GM19395 (cell line): ENCODE results near the gene PIEZO2.

Source experiments
- ATAC-seq: cut with Tn5 transposase; IDR thresholded peaks from one replicate; pipeline ENCODE4 v1.9.1; 2021; ENCODE audit warnings: mild to moderate bottlenecking, moderate library complexity; ENCODE audit not compliant: unreplicated experiment

PIEZO2 gene

GRCh38 chr18:10755855-10756254 lies 393.5 kb downstream of the PIEZO2 start:
- no peak for ATAC-seq

GRCh38 chr18:10754128-10754527 lies 395.2 kb downstream of the PIEZO2 start:
- ATAC-seq: no peak

GRCh38 chr18:10752382-10752781 lies 397.0 kb downstream of the PIEZO2 start:
- ATAC-seq: no peak

- ATAC-seq: no peak
Observed at GRCh38 chr18:10751653-10752052, 397.7 kb downstream of the PIEZO2 start.

GRCh38 chr18:10750191-10751035 lies 399.0 kb downstream of the PIEZO2 start:
- no peak for ATAC-seq

- no peak for ATAC-seq
Observed at GRCh38 chr18:10748641-10749040, 400.7 kb downstream of the PIEZO2 start.

- ATAC-seq: no peak
Observed at GRCh38 chr18:10745971-10746370, 403.4 kb downstream of the PIEZO2 start.

GRCh38 chr18:10745219-10745618 lies 404.1 kb downstream of the PIEZO2 start:
- ATAC-seq: no peak

GRCh38 chr18:10743766-10744165 lies 405.6 kb downstream of the PIEZO2 start:
- ATAC-seq: no peak

GRCh38 chr18:10739152-10739551 lies 410.2 kb downstream of the PIEZO2 start:
- no peak for ATAC-seq

GRCh38 chr18:10736984-10737383 lies 412.4 kb downstream of the PIEZO2 start:
- no peak for ATAC-seq

- no peak for ATAC-seq
Observed at GRCh38 chr18:10732990-10733389, 416.4 kb downstream of the PIEZO2 start.

GRCh38 chr18:10727477-10727876 lies 421.9 kb downstream of the PIEZO2 start:
- ATAC-seq: no peak

- no peak for ATAC-seq
Observed at GRCh38 chr18:10726198-10727068, 422.9 kb downstream of the PIEZO2 start.

GRCh38 chr18:10724666-10725065 lies 424.7 kb downstream of the PIEZO2 start:
- ATAC-seq: no peak

GRCh38 chr18:10723496-10723895 lies 425.9 kb downstream of the PIEZO2 start:
- no peak for ATAC-seq

- ATAC-seq: no peak
Observed at GRCh38 chr18:10718809-10719208, 430.6 kb downstream of the PIEZO2 start.

GRCh38 chr18:10715791-10716190 lies 433.6 kb downstream of the PIEZO2 start:
- ATAC-seq: no peak

- ATAC-seq: no peak
Observed at GRCh38 chr18:10713409-10713808, 436.0 kb downstream of the PIEZO2 start.

GRCh38 chr18:10707294-10707693 lies 442.1 kb downstream of the PIEZO2 start:
- ATAC-seq: no peak

- no peak for ATAC-seq
Observed at GRCh38 chr18:10705786-10706185, 443.6 kb downstream of the PIEZO2 start.

- ATAC-seq: no peak
Observed at GRCh38 chr18:10705291-10705690, 444.1 kb downstream of the PIEZO2 start.
